Suprapubic skin (tissue), 4 donors: ENCODE results near the gene CADPS. TPM values are rescaled to one million over a fixed set of nuclear protein-coding genes. Genes with fewer than 3 reads are reported as not detected.

ENCODE experiments used
- DNase-seq, 2 donors: peaks; one replicate each; pipeline ENCODE4 v3.0.0-alpha.2; 2019; ENCODE audit warnings: low spot score in 2 of 2
- H3K27ac ChIP-seq: fragments of 200-600 bp; sonication (generic); one replicate; pipeline ENCODE4 v1.5.1; 2019
- H3K27me3 ChIP-seq: fragments of 200-600 bp; sonication (generic); one replicate; pipeline ENCODE4 v1.5.1; 2019
- H3K36me3 ChIP-seq: fragments of 200-600 bp; sonication (generic); one replicate; pipeline ENCODE4 v1.5.1; 2019
- H3K4me1 ChIP-seq: fragments of 200-600 bp; sonication (generic); one replicate; pipeline ENCODE4 v1.5.1; 2019
- H3K4me3 ChIP-seq: fragments of 200-600 bp; sonication (generic); one replicate; pipeline ENCODE4 v1.5.1; 2019; ENCODE audit warnings: mild to moderate bottlenecking
- H3K9me3 ChIP-seq: fragments of 200-600 bp; sonication (generic); one replicate; pipeline ENCODE4 v1.5.1; 2019
- EP300 ChIP-seq: sonication (generic); formaldehyde crosslinking; IDR thresholded peaks from one replicate; pipeline ENCODE4 v1.6.1; 2017; ENCODE audit warnings: antibody characterized with exemption
- POLR2A ChIP-seq, 2 donors: fragments of 450-650 bp; IDR thresholded peaks; one replicate each; pipeline ENCODE4 v1.6.1; 2017; ENCODE audit warnings: antibody characterized with exemption in 2 of 2, mild to moderate bottlenecking in 2 of 2, moderate library complexity in 2 of 2
- POLR2AphosphoS5 ChIP-seq, 3 donors: sonication (generic); formaldehyde crosslinking; IDR thresholded peaks; one replicate each; pipeline ENCODE4 v1.6.1; 2017; ENCODE audit warnings: antibody characterized with exemption in 3 of 3
- WGBS: methylation state at CpG from one replicate; pipeline ENCODE4 v1.1.5; 2018; 5-methylcytosine and 5-hydroxymethylcytosine counted together
- total RNA-seq, 4 donors: library from RNA; depleted of rRNA; stranded (reverse); fragments of >200 nt; gene quantifications; one replicate each; pipeline ENCODE4 v1.1.0, GENCODE V29; 2016
- TF ChIP-seq, protein P1 (sequence below), 2 donors: fragments of 200-600 bp in 1 of 2; fragments of 450-650 bp in 1 of 2; sonication (generic) in 1 of 2; IDR thresholded peaks; one replicate each; pipeline ENCODE4 v1.5.1; 2016 to 2019; ENCODE audit warnings: antibody characterized with exemption in 2 of 2, mild to moderate bottlenecking in 1 of 2, moderate library complexity in 1 of 2

The CADPS gene
- total RNA-seq, 4 donors from 2014 or later, result 0.57 to 3.8 (median 3.0) TPM

- Histone ChIP-seq H3K9me3 (no peaks in the 10 kb centered on the region), H3K27ac (no peak overlapping the region), H3K4me3 (no peak overlapping the region), H3K27me3 (no peaks in the 10 kb centered on the region), H3K36me3 (no peaks in the 10 kb centered on the region), H3K4me1 (no peaks in the 10 kb centered on the region)
- no peak for DNase-seq
- TF ChIP-seq POLR2AphosphoS5 (IDR thresholded peaks at IDR 0.05) (no peak), EP300 (no peak), POLR2A (IDR thresholded peaks at IDR 0.05) (no peak)
- TF ChIP-seq, protein P1, sequence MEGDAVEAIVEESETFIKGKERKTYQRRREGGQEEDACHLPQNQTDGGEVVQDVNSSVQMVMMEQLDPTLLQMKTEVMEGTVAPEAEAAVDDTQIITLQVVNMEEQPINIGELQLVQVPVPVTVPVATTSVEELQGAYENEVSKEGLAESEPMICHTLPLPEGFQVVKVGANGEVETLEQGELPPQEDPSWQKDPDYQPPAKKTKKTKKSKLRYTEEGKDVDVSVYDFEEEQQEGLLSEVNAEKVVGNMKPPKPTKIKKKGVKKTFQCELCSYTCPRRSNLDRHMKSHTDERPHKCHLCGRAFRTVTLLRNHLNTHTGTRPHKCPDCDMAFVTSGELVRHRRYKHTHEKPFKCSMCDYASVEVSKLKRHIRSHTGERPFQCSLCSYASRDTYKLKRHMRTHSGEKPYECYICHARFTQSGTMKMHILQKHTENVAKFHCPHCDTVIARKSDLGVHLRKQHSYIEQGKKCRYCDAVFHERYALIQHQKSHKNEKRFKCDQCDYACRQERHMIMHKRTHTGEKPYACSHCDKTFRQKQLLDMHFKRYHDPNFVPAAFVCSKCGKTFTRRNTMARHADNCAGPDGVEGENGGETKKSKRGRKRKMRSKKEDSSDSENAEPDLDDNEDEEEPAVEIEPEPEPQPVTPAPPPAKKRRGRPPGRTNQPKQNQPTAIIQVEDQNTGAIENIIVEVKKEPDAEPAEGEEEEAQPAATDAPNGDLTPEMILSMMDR (IDR thresholded peaks at IDR 0.05), result no peak
- WGBS, result 62% methylated on average over 7 of the region's 7 CpGs
These were observed 221.4 kb downstream of the CADPS start for GRCh38 chr3:62653796-62654195.

DNA sequence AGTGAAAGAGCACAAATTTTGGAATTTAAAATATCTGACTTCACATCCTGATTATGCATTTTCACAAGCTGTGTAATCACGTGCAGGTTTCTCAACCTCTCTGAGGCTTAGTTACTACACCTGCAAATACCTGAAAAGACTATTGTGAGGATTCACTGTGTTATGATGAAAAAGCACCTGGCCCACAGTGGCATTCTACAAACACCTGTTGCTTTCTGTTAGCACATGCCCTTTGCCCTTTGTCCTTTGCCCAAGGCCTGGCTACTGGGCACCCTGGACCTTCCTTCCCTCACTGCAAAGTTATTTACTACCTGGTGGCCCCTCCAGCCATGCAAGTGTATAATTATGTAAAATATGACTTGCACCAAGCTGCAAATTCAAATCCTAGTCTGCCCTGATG lies 227.5 kb downstream of the CADPS start:
- DNase-seq, result no peak
- no peaks in the 10 kb centered on the region for H3K36me3 ChIP-seq
- H3K4me3 ChIP-seq, result no peak overlapping the region
- no peaks in the 10 kb centered on the region for H3K27me3 ChIP-seq
- H3K4me1 ChIP-seq, result no peaks in the 10 kb centered on the region
- H3K27ac ChIP-seq, result no peak overlapping the region
- no peaks in the 10 kb centered on the region for H3K9me3 ChIP-seq
- no peak for TF ChIP-seq POLR2AphosphoS5 (IDR thresholded peaks at IDR 0.05)
- WGBS, result 93% methylated on average over 1 of the region's 1 CpG

DNA sequence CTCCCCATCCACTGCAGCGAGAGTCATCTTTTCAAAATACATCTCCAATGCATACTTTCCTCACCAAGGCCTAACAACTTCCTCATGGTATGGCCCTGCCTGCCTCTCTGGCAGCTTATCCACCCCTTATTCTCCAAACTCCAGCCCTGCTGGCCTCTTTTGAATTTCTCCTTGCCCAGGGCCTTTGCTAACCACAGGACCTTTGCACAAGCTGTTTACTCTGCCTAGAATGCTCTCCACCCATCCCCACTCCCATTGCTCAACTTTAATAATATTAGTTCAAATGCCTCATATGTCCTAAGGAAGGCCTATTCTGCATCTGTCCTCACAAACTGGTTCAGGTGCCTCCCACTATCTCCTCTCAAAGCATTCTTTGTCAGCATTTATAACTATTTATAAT lies 230.7 kb downstream of the CADPS start:
- 88% methylated on average over 1 of the region's 1 CpG for WGBS
- Histone ChIP-seq H3K9me3 (no peaks in the 10 kb centered on the region), H3K27ac (no peak overlapping the region), H3K4me1 (no peaks in the 10 kb centered on the region), H3K4me3 (no peak overlapping the region), H3K27me3 (no peaks in the 10 kb centered on the region), H3K36me3 (no peaks in the 10 kb centered on the region)
- DNase-seq, result no peak
- TF ChIP-seq POLR2AphosphoS5 (IDR thresholded peaks at IDR 0.05), result no peak
- TF ChIP-seq, protein P1 (IDR thresholded peaks at IDR 0.05), result no peak

- DNase-seq, result no peak
- Histone ChIP-seq H3K4me1 (no peaks in the 10 kb centered on the region), H3K9me3 (no peaks in the 10 kb centered on the region), H3K27ac (no peak overlapping the region), H3K27me3 (no peaks in the 10 kb centered on the region), H3K4me3 (no peak overlapping the region), H3K36me3 (no peaks in the 10 kb centered on the region)
- 67% methylated on average over 2 of the region's 2 CpGs for WGBS
- TF ChIP-seq, protein P1 (IDR thresholded peaks at IDR 0.05), result no peak
- TF ChIP-seq POLR2AphosphoS5 (IDR thresholded peaks at IDR 0.05) (no peak), POLR2A (IDR thresholded peaks at IDR 0.05) (no peak), EP300 (no peak)
These were observed 236.9 kb downstream of the CADPS start for GRCh38 chr3:62638316-62638715.

- TF ChIP-seq POLR2AphosphoS5 (IDR thresholded peaks at IDR 0.05) (no peak), POLR2A (IDR thresholded peaks at IDR 0.05) (no peak)
- DNase-seq, result no peak
- WGBS, result 57% methylated on average over 4 of the region's 4 CpGs
- Histone ChIP-seq H3K4me1 (no peaks in the 10 kb centered on the region), H3K36me3 (no peaks in the 10 kb centered on the region), H3K4me3 (no peak overlapping the region), H3K27ac (no peak overlapping the region), H3K9me3 (no peaks in the 10 kb centered on the region), H3K27me3 (no peaks in the 10 kb centered on the region)
These were observed 238.9 kb downstream of the CADPS start for GRCh38 chr3:62636235-62636826.

DNA sequence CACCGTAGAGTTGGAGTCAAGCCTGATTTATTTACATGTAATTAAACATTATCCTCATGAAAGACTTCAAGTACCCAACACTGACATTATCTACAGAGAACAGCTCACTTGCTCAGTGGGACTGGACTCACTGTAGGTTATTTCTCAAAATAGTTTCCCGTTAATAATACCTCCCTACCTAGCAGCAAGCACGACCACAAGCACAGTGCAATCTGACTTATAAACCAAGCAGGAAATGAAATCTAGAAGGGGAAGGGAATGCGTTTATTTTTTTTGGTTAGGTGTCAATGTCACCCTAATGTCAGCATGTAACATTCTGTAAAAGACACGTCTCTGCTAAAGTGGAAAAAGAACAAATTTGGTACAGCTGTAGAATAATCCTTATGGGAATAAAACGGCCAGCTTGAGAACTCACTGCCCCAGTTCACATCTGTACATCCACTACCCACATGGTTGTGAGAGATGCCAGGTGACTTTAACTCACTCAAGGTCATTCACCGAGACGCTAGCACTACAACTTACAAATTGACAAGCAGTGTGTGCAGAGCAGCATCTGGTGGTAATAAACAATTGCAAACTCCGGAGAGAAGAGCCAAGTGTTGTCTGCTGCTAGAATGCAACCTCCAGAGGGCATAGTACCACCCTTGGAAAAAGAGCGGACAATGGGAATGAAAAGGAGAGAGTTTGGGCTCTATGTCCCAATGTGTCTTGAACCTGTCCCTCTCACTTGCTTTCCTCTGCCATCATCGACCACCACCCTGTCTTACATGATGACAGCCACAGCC lies 242.5 kb downstream of the CADPS start:
- H3K4me3 ChIP-seq, result no peak overlapping the region
- no peak for DNase-seq
- no peaks in the 10 kb centered on the region for H3K4me1 ChIP-seq
- 67% methylated on average over 11 of the region's 11 CpGs for WGBS
- H3K27ac ChIP-seq, result no peak overlapping the region
- TF ChIP-seq EP300, result no peak
- no peak for TF ChIP-seq POLR2A (IDR thresholded peaks at IDR 0.05)
- TF ChIP-seq, protein P1 (IDR thresholded peaks at IDR 0.05), result no peak
- TF ChIP-seq POLR2AphosphoS5 (IDR thresholded peaks at IDR 0.05), result no peak
- H3K27me3 ChIP-seq, result no peaks in the 10 kb centered on the region
- H3K9me3 ChIP-seq, result no peaks in the 10 kb centered on the region
- H3K36me3 ChIP-seq, result no peaks in the 10 kb centered on the region
